Measurements from ENCODE around the gene ABCA6. TPM values are rescaled to one million over a fixed set of nuclear protein-coding genes. Genes with fewer than 3 reads are reported as not detected.
A peak's percentile ranks its signal among the peaks of the same experiment; 100 is the strongest.

ABCA6 gene
- total and polyA plus RNA-seq, 9 of the 15 experiments (the other 6 are each of a cell fraction or from before 2014, with no cell fraction given) = 0.06 to 0.73 (median 0.15) TPM

GRCh38 chr17:69103557-69104233 lies 38.0 kb downstream of the ABCA6 start (continued):
- TF ChIP-seq, protein P1, sequence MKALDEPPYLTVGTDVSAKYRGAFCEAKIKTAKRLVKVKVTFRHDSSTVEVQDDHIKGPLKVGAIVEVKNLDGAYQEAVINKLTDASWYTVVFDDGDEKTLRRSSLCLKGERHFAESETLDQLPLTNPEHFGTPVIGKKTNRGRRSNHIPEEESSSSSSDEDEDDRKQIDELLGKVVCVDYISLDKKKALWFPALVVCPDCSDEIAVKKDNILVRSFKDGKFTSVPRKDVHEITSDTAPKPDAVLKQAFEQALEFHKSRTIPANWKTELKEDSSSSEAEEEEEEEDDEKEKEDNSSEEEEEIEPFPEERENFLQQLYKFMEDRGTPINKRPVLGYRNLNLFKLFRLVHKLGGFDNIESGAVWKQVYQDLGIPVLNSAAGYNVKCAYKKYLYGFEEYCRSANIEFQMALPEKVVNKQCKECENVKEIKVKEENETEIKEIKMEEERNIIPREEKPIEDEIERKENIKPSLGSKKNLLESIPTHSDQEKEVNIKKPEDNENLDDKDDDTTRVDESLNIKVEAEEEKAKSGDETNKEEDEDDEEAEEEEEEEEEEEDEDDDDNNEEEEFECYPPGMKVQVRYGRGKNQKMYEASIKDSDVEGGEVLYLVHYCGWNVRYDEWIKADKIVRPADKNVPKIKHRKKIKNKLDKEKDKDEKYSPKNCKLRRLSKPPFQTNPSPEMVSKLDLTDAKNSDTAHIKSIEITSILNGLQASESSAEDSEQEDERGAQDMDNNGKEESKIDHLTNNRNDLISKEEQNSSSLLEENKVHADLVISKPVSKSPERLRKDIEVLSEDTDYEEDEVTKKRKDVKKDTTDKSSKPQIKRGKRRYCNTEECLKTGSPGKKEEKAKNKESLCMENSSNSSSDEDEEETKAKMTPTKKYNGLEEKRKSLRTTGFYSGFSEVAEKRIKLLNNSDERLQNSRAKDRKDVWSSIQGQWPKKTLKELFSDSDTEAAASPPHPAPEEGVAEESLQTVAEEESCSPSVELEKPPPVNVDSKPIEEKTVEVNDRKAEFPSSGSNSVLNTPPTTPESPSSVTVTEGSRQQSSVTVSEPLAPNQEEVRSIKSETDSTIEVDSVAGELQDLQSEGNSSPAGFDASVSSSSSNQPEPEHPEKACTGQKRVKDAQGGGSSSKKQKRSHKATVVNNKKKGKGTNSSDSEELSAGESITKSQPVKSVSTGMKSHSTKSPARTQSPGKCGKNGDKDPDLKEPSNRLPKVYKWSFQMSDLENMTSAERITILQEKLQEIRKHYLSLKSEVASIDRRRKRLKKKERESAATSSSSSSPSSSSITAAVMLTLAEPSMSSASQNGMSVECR (CRISPR knock-in tag; IDR thresholded peaks at IDR 0.05) = no peak
- no peak for TF ChIP-seq HNRNPK (IDR thresholded peaks at IDR 0.05; ENCODE audit: low read depth, low read length, poor library complexity, severe bottlenecking)
- TF ChIP-seq CHD1 (IDR thresholded peaks at IDR 0.05; ENCODE audit: low read length) = no peak
- TF ChIP-seq NR3C1 (CRISPR knock-in tag; IDR thresholded peaks at IDR 0.05) = no peak
- peak; percentile 82 for TF ChIP-seq ATF7 (IDR thresholded peaks at IDR 0.05)
- no peak for TF ChIP-seq ATF1 (CRISPR knock-in tag; IDR thresholded peaks at IDR 0.05)
- TF ChIP-seq ATF1 (tag; IDR thresholded peaks at IDR 0.05) = peak; percentile 93
- TF ChIP-seq ARNT (IDR thresholded peaks at IDR 0.05) = no peak
- TF ChIP-seq, protein P2, sequence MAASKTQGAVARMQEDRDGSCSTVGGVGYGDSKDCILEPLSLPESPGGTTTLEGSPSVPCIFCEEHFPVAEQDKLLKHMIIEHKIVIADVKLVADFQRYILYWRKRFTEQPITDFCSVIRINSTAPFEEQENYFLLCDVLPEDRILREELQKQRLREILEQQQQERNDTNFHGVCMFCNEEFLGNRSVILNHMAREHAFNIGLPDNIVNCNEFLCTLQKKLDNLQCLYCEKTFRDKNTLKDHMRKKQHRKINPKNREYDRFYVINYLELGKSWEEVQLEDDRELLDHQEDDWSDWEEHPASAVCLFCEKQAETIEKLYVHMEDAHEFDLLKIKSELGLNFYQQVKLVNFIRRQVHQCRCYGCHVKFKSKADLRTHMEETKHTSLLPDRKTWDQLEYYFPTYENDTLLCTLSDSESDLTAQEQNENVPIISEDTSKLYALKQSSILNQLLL (CRISPR knock-in tag; IDR thresholded peaks at IDR 0.05; ENCODE audit: borderline replicate concordance) = no peak
- peak; percentile 85 for TF ChIP-seq DACH1 (IDR thresholded peaks at IDR 0.05; ENCODE audit: partially characterized antibody)
- peak; percentile 84 for TF ChIP-seq FOSL1 (tag; conservative IDR thresholded peaks at IDR 0.05)
- TF ChIP-seq PHF20 (IDR thresholded peaks at IDR 0.05; ENCODE audit: partially characterized antibody) = no peak
- no peak for TF ChIP-seq PURB (CRISPR knock-in tag; IDR thresholded peaks at IDR 0.05; ENCODE audit: low read depth)
- no peak for TF ChIP-seq SNIP1 (IDR thresholded peaks at IDR 0.05; ENCODE audit: low read depth)
- TF ChIP-seq, protein P3, sequence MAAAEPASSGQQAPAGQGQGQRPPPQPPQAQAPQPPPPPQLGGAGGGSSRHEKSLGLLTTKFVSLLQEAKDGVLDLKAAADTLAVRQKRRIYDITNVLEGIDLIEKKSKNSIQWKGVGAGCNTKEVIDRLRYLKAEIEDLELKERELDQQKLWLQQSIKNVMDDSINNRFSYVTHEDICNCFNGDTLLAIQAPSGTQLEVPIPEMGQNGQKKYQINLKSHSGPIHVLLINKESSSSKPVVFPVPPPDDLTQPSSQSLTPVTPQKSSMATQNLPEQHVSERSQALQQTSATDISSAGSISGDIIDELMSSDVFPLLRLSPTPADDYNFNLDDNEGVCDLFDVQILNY (CRISPR knock-in tag; IDR thresholded peaks at IDR 0.05) = no peak
- TF ChIP-seq ZFP1 (CRISPR knock-in tag; IDR thresholded peaks at IDR 0.05) = no peak
- no peak for TF ChIP-seq C11orf30 (IDR thresholded peaks at IDR 0.05; ENCODE audit: low read depth)
- no peak for TF ChIP-seq POLR2B (IDR thresholded peaks at IDR 0.05; ENCODE audit: low read depth, partially characterized antibody)
- TF ChIP-seq EWSR1 (IDR thresholded peaks at IDR 0.05; ENCODE audit: borderline replicate concordance, low read depth, partially characterized antibody) = no peak
- TF ChIP-seq MTA3 (IDR thresholded peaks at IDR 0.05; ENCODE audit: borderline replicate concordance) = 0 out of 2 replicates have a peak, but pooled peaks have one; percentile 65
- TF ChIP-seq KLF13 (tag; IDR thresholded peaks at IDR 0.05; ENCODE audit: borderline replicate concordance, low read depth) = no peak
- 0 out of 2 replicates have a peak, but pooled peaks have one; percentile 39 for TF ChIP-seq NFE2 (IDR thresholded peaks at IDR 0.05; ENCODE audit: low read depth)
- no peak for TF ChIP-seq HMG20B (CRISPR knock-in tag; IDR thresholded peaks at IDR 0.05)
- peak; percentile 72 for TF ChIP-seq CREB1 (IDR thresholded peaks at IDR 0.05)
- TF ChIP-seq CREB1 (CRISPR knock-in tag; IDR thresholded peaks at IDR 0.05) = peak; percentile 61; the same call in 1 of the 2 replicates

All from K562 (cell line).